ENCODE results near the gene KCNG2.

Gene KCNG2

GRCh38 chr18:79782566-79783308 is 15.0 kb upstream of the KCNG2 start:
- no peak overlapping the region for H3K4me3 ChIP-seq (ENCODE audit: low read length)
- DNase-seq (ENCODE audit: low read depth, low spot score) = no peak

DNA sequence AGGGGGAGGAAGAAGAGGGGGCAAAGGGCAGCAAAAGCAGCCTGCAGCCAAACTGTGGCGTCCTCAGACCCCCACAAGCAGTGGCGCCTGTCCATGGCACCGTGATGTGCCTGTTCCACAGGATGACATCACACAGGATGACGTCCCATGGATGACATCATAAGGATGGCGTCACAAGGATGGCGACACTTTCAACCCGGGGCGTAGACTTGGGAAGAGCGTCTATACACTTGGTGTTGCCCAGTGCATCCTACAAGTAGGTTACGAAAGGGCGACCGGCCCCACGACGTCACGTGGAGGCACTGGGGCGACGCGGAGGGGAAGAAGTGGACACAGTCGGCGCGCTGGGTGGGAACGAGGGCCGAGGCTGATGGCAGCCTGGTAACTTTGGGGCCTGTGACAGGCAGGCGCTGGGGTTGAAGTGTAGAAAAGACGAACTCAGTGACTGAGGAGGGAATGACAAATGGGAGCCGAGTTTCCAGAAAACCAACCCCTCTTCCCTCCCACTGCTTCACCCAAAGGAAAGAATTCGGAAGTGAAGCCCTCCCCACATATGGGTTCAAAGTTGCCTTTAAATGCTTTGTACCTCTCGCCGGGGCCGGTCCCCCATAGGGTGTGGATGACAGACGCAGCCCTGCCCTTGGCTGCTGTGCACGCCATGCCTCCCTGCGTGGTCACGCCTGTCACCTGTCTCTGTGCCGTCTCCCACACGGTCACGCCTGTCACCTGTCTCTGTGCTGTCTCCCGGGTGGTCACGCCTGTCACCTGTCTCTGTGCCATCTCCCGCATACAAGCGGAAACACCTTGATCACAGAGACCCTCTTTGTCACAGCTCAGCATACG is 13.4 kb upstream of the KCNG2 start:
- no peak overlapping the region for H3K4me3 ChIP-seq (ENCODE audit: low read length)
- no peak for DNase-seq (ENCODE audit: low read depth, low spot score)

DNA sequence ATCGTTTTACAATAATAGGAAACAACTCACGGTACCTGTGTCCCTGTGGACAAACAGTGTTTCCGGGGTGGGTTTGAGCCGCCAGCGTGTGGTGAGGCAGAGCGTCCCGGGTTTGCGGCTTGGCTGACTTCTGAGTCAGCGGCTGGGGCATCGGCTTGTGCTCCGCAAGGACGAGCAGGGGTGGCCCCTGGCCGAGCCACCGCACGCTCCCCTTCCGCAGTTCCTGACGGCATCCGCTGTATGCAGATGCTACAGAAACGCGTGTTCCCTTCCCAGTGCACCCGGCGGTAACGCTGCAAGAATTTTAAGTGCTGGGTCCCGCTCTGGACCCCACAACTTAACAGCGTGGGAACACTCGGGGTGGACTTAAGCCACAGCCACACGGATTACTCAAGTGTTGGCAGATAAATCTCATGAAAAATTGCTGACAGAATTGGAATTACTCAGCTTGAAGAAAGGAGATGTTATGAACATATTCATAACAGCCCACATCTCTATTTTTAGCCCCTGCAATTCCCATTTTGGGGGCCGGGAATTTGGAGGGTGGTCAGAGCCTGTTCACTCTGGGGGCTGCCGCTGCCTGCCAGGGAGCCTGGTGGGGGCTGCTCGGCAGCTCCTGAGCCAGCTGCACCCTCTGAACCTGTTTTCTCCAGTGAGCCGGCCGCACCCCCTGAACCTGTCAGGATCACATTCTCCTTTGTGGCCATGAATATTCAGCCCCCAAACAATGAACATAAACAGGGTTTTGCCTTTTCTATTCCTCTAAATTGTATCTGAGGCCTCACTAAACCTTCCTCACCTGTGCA is 12.6 kb upstream of the KCNG2 start:
- DNase-seq (ENCODE audit: low read depth, low spot score) = no peak
- no peak overlapping the region for H3K4me3 ChIP-seq (ENCODE audit: low read length)

DNA sequence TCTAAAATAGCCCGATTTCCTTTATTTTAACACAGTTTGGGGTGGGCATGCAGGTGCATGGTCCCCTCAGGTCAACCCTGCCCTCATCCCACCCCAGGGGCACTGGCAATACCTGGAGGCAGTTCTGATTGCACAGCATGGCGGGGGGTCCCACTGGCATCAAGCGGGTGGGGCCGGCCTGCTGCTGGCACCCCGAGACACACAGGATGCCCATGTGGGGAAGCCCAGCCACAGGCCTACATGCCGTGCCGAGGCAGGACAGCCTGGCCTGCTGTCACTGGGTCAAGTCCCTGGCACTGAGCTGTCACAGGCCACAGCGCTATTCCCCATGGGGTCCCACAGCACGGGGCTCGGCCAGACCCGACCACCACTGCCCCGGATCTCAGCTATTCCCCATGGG is 11.9 kb upstream of the KCNG2 start:
- no peak for DNase-seq (ENCODE audit: low read depth, low spot score)
- no peak overlapping the region for H3K4me3 ChIP-seq (ENCODE audit: low read length)

DNA sequence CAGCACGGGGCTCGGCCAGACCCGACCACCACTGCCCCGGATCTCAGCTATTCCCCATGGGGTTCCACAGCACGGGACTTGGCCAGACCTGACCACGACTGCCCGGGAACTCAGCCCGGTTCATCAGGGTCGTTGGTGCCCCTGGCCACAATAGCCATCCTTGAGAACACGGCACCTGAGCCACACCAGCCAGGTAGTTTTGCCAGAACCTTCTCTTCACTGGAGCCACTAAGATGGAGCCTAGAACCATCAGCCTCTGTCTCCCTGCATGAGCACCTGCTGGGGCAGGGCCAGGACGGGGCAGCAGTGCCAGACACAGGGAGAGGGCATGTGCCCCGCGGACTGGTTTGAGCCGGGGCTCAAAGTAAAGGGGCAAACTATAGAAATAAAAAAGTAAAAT is 11.4 kb upstream of the KCNG2 start:
- no peak overlapping the region for H3K4me3 ChIP-seq (ENCODE audit: low read length)
- no peak for DNase-seq (ENCODE audit: low read depth, low spot score)

- no peak overlapping the region for H3K4me3 ChIP-seq (ENCODE audit: low read length)
- no peak for DNase-seq (ENCODE audit: low read depth, low spot score)
These were observed 10.8 kb upstream of the KCNG2 start for GRCh38 chr18:79786786-79787526.

GRCh38 chr18:79787527-79787864 is 10.2 kb upstream of the KCNG2 start:
- no peak overlapping the region for H3K4me3 ChIP-seq (ENCODE audit: low read length)
- no peak for DNase-seq (ENCODE audit: low read depth, low spot score)

GRCh38 chr18:79787865-79788733 is 9.6 kb upstream of the KCNG2 start:
- DNase-seq (ENCODE audit: low read depth, low spot score) = no peak
- H3K4me3 ChIP-seq (ENCODE audit: low read length) = no peak overlapping the region

- H3K4me3 ChIP-seq (ENCODE audit: low read length) = no peak overlapping the region
- no peak for DNase-seq (ENCODE audit: low read depth, low spot score)
These were observed 9.0 kb upstream of the KCNG2 start for GRCh38 chr18:79788734-79789085.

DNA sequence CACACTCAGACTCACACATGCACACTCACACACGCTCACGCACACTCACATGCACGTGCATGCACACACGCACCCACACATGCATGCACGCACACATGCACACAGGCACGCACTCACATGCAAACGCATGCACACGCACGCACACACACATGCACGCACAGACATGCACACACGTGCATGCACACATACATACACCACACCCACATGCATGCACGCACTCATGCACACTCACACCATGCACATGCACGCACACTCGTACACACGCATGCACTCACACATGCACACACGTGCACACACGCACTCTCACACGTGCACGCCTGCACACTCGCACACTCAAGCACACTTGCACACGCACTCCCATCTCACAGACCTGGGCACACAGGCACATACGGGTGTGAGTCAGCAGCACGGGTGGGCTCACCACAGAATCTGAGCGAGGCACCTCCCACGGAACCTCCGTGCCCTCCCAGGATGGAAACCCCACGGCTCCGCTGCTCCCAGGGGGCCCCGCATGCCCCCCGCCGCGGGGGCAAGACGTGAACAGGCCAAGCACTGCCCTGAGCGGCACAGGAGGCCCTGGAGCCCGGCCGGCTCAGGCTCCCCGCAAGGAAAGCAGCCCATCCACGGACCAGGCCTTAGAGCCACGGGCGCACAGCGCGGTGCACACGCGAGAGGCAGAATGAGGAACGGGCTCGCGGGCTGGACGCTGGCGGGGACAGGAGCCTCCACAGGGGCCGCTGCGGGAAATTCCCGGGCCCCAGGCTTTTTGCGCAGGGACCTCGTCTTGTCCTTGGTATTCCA is 8.4 kb upstream of the KCNG2 start:
- no peak overlapping the region for H3K4me3 ChIP-seq (ENCODE audit: low read length)
- no peak for DNase-seq (ENCODE audit: low read depth, low spot score)

- H3K4me3 ChIP-seq (ENCODE audit: low read length) = no peak overlapping the region
- DNase-seq (ENCODE audit: low read depth, low spot score) = no peak
These were observed 7.5 kb upstream of the KCNG2 start for GRCh38 chr18:79789901-79790890.

DNA sequence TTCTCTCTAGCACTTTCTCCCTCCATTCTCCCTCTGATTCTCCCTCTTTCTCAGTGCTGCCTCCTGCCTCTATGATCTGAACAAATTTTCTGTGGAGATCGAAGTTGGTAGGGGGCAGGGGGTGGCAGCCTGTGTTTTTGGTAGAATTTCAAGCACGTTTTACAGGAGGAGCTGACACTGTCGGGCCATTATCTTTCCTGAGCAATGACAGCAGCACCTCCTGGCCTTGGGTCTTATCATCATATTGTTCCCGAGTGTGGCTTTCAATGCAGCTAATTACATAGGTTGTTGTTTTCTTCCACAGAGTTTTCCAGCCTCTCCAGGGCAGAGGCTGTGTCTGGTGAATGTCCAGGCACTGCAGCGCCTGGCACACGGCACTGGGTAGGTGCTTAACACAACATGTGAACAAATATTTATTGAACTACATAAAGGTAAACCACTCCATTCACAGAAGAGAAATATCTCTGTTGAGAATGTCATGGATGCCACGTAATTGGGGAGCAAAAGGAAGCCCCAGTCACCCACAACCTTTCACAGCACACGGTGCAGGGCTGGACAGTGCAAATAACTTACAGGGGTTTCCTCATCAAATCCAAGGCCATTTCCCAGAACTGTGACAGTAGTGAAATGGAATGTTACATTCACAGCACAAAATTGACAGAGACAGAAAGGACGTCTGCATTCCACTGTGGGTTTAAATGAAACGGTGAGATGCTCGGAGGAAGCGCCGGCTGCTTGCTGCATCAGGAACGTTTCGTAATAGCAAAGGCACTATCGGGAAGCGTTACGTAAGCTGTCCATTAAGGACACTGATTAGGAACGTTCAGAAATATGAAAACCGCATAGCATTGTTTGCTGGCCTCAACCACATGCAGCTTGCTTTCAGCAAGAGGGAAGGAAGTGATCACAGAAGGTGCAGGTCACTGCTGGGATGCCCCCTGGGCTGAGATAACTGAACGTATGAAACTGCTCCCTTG is 6.5 kb upstream of the KCNG2 start:
- no peak for DNase-seq (ENCODE audit: low read depth, low spot score)
- no peak overlapping the region for H3K4me3 ChIP-seq (ENCODE audit: low read length)

- no peak overlapping the region for H3K4me3 ChIP-seq (ENCODE audit: low read length)
- no peak for DNase-seq (ENCODE audit: low read depth, low spot score)
These were observed 5.4 kb upstream of the KCNG2 start for GRCh38 chr18:79792096-79792987.

DNA sequence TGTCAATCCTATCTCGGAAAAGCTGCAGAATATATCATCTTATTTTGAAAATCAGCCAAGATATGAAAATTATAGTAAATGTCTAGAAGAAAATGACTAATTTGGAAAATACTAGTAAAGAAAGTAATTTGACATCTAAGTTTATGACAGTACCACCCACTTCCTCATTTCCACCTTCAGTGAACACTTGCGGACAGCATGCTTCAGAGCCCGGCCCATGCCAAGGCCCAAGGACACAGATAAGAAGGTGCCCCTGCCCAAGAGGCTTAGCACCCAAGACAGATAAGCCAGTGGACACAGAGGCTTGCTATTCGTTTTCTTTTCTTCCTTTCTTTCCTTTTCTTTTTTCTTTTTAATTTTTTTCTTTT is 4.8 kb upstream of the KCNG2 start:
- no peak for DNase-seq (ENCODE audit: low read depth, low spot score)
- no peak overlapping the region for H3K4me3 ChIP-seq (ENCODE audit: low read length)

GRCh38 chr18:79794846-79795245 is 2.9 kb upstream of the KCNG2 start:
- no peak overlapping the region for H3K4me3 ChIP-seq (ENCODE audit: low read length)
- DNase-seq (ENCODE audit: low read depth, low spot score) = no peak
